HG03159 (cell line): ENCODE data around the gene GRHL3.
A peak's percentile ranks its signal among the peaks of the same experiment; 100 is the strongest.

Experiments used
- ATAC-seq: cut with Tn5 transposase; IDR thresholded peaks from one replicate; pipeline ENCODE4 v1.9.1; 2021; ENCODE audit warnings: mild to moderate bottlenecking, moderate library complexity; ENCODE audit not compliant: unreplicated experiment

GRHL3 gene

DNA sequence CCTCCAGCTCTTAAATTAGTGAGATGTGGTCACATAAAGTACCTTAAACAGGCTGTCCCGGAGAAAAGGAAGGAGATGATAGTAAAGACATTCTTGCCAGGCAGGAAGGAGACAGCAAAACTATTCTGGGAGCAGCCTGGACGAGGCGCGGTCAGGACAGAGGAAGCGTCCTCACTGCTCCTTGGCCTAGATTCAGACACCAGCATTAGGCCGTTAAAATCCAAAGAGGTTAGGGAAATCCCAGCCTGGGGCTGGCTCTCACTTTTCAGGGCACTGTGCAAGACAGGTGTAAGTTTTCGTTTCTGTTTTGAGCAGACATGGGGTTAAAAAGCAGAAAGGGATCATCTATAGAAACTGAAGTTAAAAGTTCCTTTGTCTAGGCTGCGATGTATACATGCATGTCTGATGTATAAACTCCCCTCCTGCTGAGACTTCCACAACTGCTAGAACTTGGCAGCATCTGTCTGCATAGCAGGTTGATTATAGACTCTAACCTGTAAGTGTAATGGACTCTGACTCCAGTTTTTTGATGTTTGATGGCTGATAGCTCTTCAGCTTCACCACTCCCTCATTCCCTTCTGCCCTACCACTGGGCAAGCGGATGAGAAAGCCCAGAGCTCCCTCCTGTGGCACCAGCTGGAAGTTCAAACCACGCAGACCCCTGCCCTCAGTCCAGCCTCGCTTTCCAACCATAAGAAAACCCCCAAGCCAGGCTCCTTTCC is 72.9 kb downstream of the GRHL3 start:
- ATAC-seq: peak; percentile 66

DNA sequence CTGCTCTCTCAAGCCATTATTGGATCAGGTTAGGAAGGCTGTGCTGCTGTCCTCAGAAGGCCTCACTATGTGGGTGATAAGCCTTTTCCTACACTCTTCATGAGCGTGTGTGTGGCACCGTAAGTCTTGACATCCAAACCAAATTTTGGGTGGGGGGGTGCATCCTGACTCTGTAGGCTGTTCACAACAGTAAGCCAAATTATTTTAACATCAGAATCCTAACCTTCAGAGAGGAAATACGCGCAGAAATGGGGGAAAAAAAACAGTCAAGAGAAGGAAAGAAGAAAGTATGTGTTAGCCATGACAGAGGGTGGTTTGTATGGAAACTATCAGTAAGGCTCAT is 73.4 kb downstream of the GRHL3 start:
- peak; percentile 7 for ATAC-seq

DNA sequence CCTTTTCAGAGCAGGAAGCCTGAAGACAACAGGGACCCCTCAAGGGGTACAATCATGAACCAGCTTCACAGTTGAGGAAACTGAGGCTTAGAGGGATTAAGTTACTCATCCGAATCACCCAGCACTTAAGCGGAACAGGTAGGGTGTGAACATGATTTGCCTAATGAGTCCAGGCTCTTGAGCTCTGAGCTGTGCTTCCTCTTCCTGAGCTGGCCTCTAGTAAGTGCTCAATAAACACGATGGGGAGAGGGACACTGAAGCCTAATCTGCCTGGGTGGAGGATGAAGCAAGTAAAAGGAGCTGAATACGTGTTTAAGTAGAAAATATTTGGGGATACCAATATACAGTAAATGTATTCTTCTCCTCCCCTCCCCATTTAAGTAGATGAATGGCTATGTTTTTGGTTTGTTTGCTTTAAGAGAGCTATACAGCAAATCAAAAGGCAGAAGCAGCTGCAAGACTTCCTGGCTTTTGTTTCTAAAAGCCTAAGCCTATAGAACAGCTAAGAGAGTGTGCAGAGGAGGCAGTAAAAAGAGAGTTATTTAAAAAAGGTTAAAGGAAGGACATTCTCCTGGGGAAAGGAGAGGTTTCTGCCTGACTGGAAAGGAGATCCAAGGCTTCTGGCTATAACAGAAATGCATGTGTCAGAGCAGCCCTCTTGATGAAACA is 74.0 kb downstream of the GRHL3 start:
- no peak for ATAC-seq

DNA sequence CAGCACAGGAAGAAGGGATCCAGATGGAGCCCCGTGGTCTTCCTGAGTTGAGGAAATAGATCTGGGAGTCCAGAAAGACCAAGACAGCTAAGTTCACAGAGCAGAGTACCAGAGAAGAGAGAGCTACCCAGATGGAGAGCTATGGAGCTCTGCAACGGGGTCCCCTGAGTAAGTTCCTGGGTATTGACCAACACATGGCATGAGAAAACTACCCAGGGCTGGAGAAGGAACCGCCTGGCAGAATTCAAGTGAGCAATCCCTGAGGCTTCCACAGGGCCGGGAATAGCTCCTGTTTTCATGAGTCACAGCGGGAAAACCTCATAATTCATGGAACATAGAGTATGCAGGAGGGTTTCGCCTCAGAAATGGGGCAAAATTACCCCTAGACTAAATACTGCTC is 74.7 kb downstream of the GRHL3 start:
- ATAC-seq: no peak

DNA sequence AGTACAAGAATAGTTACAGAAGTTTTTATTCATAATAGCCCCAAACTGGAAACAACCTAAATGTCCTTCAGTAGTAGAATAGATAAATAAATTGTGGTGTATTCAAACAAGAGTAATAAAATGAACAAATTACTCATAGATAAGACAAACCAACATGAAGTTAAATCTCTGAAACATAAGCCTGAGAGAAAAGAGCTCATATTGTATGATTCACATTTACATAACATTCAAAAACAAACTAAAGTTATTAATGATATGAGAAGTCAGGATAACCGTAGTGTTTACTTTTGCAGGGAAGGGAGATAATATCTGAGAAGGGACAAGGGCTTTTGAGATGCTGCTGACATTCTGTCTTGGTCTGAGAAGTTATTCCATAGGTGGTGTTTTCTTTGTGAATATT is 80.9 kb downstream of the GRHL3 start:
- ATAC-seq: no peak

DNA sequence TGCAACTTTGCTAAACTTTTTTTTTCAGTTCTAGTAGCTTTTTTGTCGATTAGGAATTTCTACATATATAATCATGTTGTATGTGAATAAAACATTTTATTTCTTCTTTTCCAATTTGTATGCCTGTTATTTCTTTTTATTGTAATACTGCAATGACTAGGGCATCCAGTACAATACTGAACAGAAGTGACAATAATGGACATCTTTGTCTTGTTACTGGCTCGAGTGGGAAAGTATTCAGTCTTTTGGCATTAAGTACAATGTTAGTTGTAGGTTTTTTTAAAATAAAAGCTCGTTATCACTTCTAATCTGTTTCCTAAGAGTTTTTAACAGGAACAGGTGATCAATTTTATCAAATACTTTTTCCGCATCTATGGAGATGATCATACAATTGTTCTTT is 84.6 kb downstream of the GRHL3 start:
- no peak for ATAC-seq
